GM12892 (cell line): ENCODE results near the gene RHBDL1.

Experiments used
- POLR2A ChIP-seq: IDR thresholded peaks from 2 replicates; pipeline ENCODE4 v1.6.1; 2011; ENCODE audit warnings: low read depth, low read length, control low read depth
- TAF1 ChIP-seq: IDR thresholded peaks from 2 replicates; pipeline ENCODE4 v1.6.1; 2011; ENCODE audit warnings: low read depth, mild to moderate bottlenecking, control low read depth, low read length, borderline replicate concordance

DNA sequence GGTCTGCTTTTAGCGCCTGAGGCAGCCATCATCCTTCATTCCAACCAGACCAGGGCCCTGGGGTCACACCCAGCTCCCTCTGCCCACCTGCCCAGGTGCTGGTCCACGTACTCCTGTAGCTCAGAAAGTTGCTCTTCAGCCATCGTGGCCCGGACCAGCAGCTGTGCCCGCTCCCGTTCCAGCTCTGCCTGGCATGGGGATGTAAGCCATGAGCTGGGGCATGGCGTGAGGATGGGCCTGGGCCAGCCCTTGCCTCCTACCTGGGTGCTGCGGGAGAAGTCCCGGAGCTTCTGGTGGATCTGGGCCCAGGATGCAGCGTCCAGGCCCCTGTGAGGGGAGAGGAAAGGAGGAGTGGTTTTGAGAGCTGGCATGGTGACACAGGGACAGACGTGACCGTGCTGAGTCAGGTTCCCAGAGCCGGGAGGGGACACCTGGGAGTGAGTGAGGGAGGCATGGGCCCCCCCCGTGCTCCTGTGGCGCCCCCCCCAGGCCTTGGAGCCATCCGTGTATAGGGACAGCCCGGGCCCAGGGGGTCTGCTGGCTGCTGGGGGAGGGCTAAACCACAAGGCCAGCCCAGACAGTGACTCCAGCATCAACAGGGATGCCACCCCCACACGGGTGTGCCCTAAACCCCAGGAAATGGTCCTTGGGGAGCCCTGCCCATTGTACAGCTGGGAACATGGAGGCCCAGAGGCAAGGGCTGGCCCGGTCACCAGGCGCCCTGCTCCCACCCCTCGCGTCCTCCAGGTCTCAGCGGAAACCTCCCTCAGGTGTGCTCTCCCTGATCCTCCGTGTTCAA lies 47.6 kb downstream of the RHBDL1 start:
- TF ChIP-seq POLR2A (no peak), TAF1 (no peak)
